ENCODE data around the gene LCAT.

The LCAT gene

DNA sequence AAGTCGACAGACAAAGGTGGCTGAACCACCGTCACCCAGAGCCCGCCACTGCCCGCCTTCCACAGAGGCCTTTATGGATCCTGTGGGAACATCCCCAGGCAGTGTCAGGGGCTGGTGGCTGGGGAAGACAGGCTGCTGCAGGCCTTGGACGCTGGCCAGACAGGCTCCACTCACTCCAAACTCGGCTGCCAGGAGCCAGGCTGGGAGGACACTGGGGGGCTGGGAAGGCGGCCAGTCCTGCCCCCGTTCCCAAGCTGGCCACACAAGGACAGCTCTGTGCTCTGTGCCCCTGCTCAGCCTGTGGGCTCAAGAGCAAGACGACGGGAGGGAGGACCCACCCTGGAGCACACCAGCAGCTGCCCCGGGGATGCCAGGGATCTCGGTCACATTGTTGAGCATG lies 7.6 kb upstream of the LCAT start:
- TF ChIP-seq, protein P1, sequence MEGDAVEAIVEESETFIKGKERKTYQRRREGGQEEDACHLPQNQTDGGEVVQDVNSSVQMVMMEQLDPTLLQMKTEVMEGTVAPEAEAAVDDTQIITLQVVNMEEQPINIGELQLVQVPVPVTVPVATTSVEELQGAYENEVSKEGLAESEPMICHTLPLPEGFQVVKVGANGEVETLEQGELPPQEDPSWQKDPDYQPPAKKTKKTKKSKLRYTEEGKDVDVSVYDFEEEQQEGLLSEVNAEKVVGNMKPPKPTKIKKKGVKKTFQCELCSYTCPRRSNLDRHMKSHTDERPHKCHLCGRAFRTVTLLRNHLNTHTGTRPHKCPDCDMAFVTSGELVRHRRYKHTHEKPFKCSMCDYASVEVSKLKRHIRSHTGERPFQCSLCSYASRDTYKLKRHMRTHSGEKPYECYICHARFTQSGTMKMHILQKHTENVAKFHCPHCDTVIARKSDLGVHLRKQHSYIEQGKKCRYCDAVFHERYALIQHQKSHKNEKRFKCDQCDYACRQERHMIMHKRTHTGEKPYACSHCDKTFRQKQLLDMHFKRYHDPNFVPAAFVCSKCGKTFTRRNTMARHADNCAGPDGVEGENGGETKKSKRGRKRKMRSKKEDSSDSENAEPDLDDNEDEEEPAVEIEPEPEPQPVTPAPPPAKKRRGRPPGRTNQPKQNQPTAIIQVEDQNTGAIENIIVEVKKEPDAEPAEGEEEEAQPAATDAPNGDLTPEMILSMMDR (IDR thresholded peaks at IDR 0.05) = no peak
- no peak overlapping the region for H3K4me3 ChIP-seq
- no peak for DNase-seq (ENCODE audit: low spot score)
- peak overlapping the region in 1 of 2 donors; percentile 69 for H3K27ac ChIP-seq

DNA sequence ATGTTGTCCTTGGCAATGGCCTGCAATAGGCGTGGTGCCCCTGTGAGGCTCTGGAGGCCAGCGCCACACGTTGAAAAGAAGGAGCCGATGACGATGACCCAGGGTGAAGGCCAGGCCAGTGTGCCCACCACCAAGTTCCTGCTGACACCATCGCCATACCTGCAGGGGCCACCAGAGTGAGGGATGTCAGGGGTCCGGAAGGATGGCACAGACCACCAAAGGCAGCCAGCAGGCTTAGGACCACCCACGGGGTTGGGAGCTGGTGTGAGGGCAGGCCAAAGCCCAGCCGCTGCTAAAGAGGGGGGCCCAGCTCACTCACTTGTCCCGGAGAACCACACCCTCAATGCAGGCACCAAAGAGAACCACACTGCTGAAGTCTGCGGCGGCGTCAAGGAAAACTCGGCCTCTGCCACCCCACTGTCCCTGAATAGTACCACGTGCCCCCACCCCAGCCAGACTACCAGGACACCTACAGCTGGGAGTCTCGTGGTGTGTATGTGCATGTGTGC lies 6.5 kb upstream of the LCAT start:
- Histone ChIP-seq H3K4me3 (no peak overlapping the region), H3K27ac (no peak overlapping the region)
- TF ChIP-seq, protein P1 (IDR thresholded peaks at IDR 0.05) = no peak
- DNase-seq (ENCODE audit: low spot score) = no peak

DNA sequence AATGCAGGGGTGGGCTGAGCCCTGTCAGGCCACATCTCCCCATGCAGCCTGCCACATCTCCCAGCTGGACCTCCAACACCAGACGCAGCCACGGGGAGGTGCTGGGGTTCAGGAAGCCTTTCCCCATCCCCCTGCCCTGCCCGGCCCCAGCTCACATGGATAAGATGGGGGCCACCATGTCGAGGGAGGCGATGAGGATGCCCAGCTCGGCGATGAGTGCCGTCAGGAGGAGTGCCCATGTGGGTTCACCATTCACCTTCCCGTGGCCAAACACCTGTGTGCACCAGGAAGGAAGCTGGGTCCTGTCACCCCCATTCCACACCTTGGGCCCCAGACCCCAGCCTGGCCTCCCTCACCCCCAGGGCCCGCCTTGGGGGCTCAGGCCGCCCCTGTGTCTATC lies 5.7 kb upstream of the LCAT start:
- TF ChIP-seq, protein P1 (IDR thresholded peaks at IDR 0.05) = no peak
- Histone ChIP-seq H3K27ac (no peak overlapping the region), H3K4me3 (no peak overlapping the region)
- no peak for DNase-seq (ENCODE audit: low spot score)

DNA sequence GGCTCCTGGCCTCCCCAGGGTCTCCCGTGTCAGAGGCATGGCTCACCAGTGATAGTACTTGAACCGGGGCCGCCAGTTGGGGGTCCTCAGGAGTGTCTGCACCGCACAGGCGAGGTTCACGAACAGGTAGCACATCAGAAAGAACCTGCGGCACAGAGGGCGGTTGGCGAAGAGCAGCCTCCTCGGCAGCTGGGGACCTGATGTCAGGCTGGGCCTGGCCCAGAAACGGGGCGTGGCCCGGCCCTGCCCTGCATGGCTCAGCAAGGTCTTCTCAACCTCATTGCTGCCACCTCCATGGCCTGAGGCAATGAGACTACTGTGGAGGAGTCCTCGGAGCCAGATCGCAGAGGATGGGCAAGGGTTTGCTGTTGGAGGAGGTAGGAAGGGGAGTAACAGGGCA lies 4.1 kb upstream of the LCAT start:
- TF ChIP-seq, protein P1 (IDR thresholded peaks at IDR 0.05) = no peak
- peak overlapping the region in 1 of 2 donors; percentile 89 for H3K27ac ChIP-seq
- DNase-seq (ENCODE audit: low spot score) = no peak
- no peak overlapping the region for H3K4me3 ChIP-seq

DNA sequence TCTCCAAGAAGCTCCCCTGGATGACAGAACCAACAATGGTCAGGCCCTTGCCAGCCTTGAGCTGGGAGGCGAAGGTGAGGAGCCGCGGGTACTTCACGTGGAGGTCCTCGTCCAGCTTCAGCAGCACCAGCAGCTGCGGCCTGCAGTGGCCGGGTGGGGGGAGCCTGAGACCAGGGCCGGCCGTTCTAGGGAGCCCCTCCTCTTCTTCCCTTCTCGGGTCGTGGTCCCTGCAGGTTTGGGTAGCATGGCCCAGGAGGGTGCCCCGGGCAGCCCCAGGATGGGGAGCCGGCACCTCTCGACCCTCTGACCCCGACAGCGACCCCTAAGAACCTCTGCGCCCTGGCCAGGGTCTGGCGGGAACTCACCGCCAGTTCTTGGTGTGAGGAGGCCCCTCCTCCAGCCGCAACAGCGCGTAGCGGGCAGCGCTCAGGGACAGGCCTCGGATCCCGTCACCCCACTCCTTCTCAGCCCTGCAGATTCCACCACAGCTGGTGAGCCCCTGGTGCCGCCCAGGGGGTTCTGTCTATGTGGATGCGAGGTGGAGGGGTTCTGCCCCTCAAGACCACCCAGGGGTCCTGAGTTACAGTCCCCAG lies 3.1 kb upstream of the LCAT start:
- TF ChIP-seq, protein P1 (IDR thresholded peaks at IDR 0.05) = no peak
- no peak for DNase-seq (ENCODE audit: low spot score)
- Histone ChIP-seq H3K27ac (peak overlapping the region in 1 of 2 donors; percentile 89), H3K4me3 (no peak overlapping the region)

DNA sequence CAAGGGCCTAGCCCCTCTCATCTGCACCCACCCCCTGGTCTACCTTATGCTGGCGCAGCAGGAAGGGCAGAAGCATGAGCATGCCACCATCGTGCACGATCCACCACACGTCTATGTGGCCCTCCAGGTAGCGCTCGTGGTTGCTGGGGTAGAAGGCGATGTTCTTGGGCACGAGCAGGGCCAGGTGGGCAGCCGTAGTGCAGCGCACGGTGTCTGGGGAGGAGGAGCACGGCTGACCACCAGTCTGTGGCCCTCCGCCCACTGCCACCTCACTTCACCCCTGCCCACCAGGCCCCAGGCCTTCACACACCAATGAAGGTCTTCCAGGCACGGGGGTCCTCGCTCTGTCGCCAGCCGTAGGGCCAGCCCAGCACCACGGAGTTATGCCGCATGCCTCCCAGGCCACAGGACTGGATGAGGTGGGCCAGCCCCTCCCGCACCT lies 2.2 kb upstream of the LCAT start:
- no peak for DNase-seq (ENCODE audit: low spot score)
- TF ChIP-seq, protein P1 (IDR thresholded peaks at IDR 0.05) = no peak
- Histone ChIP-seq H3K27ac (peak overlapping the region in 1 of 2 donors; percentile 89), H3K4me3 (no peak overlapping the region)

DNA sequence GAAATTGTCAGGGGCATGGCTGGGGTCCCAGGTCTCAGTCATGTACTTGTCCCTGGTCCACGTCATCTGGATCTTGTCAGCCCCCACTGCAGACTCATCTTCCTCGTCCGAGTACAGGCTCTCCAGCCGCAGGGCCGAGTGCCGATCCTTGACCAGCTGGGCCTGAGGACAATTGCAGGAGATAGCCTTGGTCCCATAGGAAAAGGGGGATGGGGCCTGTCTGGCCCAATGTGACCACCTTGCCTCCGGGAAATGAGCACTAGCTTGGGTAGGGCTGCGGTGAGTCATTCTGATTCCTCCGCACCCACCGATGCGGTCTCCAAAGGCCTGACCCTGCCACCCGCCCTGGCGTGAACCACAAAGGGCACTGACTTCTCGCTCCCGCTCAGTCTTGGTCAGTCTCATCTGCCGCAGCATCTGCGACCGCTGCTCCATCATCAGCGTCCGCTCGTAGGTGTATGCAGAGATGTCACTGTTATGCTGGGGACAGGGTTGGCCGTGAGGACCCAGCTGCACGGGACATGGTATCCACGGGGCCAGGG lies 1.5 kb upstream of the LCAT start:
- TF ChIP-seq, protein P1 (IDR thresholded peaks at IDR 0.05) = no peak
- no peak for DNase-seq (ENCODE audit: low spot score)
- H3K27ac ChIP-seq = peak overlapping the region; percentile 44 to 89
- no peak overlapping the region for H3K4me3 ChIP-seq
